Mesendoderm (in vitro differentiated cells): Measurements from ENCODE around the gene IQCM.
"Not testable (repeated sequence)": the region's sequence is repeated elsewhere in the genome, so short reads cannot be mapped to it uniquely, and the experiment has no call there.

Source experiments
- DNase-seq: peaks from one replicate; pipeline ENCODE4 v3.0.0; 2013
- H2AK5ac ChIP-seq: 2 replicates; pipeline ENCODE4 v1.6.1; 2013; ENCODE audit warnings: low read length, inconsistent platforms
- H2BK120ac ChIP-seq: 2 replicates; pipeline ENCODE4 v1.6.1; 2013; ENCODE audit warnings: low read depth, mild to moderate bottlenecking, low read length, moderate library complexity, mixed read lengths
- H2BK15ac ChIP-seq: replicated peaks from 2 replicates; pipeline ENCODE4 v1.6.1; 2013; ENCODE audit warnings: low read depth, mild to moderate bottlenecking, moderate library complexity
- H2BK5ac ChIP-seq: 2 replicates; pipeline ENCODE4 v1.6.1; 2013; ENCODE audit warnings: low read length, inconsistent platforms
- H3K18ac ChIP-seq: 2 replicates; pipeline ENCODE4 v1.6.1; 2013; ENCODE audit warnings: mild to moderate bottlenecking, low read length, mixed read lengths
- H3K23ac ChIP-seq: one replicate; pipeline ENCODE4 v1.6.1; 2013; ENCODE audit warnings: low read length
- H3K27ac ChIP-seq: 2 replicates; pipeline ENCODE4 v1.5.1; 2013; ENCODE audit warnings: low read depth, mild to moderate bottlenecking, inconsistent platforms, low read length, moderate library complexity
- H3K27me3 ChIP-seq: 2 replicates; pipeline ENCODE4 v1.6.1; 2013; ENCODE audit warnings: low read length, control low read depth, mild to moderate bottlenecking, inconsistent platforms; ENCODE audit not compliant: insufficient read depth, poor library complexity
- H3K36me3 ChIP-seq: 2 replicates; pipeline ENCODE4 v1.6.1; 2013; ENCODE audit warnings: low read length, inconsistent platforms; ENCODE audit not compliant: control insufficient read depth, insufficient read depth
- H3K4ac ChIP-seq: one replicate; pipeline ENCODE4 v1.6.1; 2013; ENCODE audit warnings: low read depth, mild to moderate bottlenecking, low read length, moderate library complexity
- H3K4me1 ChIP-seq: 2 replicates; pipeline ENCODE4 v1.6.1; 2013; ENCODE audit warnings: low read depth, low read length, inconsistent platforms; ENCODE audit not compliant: control insufficient read depth
- H3K4me2 ChIP-seq: 2 replicates; pipeline ENCODE4 v1.6.1; 2013; ENCODE audit warnings: low read length
- H3K4me3 ChIP-seq: 2 replicates; pipeline ENCODE4 v1.5.1; 2013; ENCODE audit warnings: mild to moderate bottlenecking, low read length
- H3K56ac ChIP-seq: one replicate; pipeline ENCODE4 v1.6.1; 2013; ENCODE audit warnings: low read length
- H3K79me1 ChIP-seq: 2 replicates; pipeline ENCODE4 v1.6.1; 2013; ENCODE audit warnings: low read length, inconsistent platforms
- H3K79me2 ChIP-seq: 2 replicates; pipeline ENCODE4 v1.6.1; 2013; ENCODE audit warnings: mild to moderate bottlenecking, low read length; ENCODE audit not compliant: control insufficient read depth, insufficient read depth
- H3K9ac ChIP-seq: 2 replicates; pipeline ENCODE4 v1.6.1; 2013; ENCODE audit warnings: low read length, inconsistent platforms
- H4K5ac ChIP-seq: one replicate; pipeline ENCODE4 v1.6.1; 2013; ENCODE audit warnings: low read length
- H4K8ac ChIP-seq: one replicate; pipeline ENCODE4 v1.6.1; 2013; ENCODE audit warnings: low read depth, mild to moderate bottlenecking, control low read depth, low read length, moderate library complexity
- WGBS: extraction: QIAGEN DNeasy Blood & Tissue Kit; methylation state at CpG from one replicate; pipeline ENCODE4 v1.1.7; 2013; ENCODE audit warnings: low lambda C conversion rate, missing lambda C conversion rate; ENCODE audit not compliant: insufficient coverage; ENCODE audit errors: extremely low coverage; 5-methylcytosine and 5-hydroxymethylcytosine counted together

Gene IQCM

GRCh38 chr4:149498246-149498645, 317.4 kb downstream of the IQCM start:
- no peak overlapping the region for H3K18ac ChIP-seq
- no peak overlapping the region for H4K8ac ChIP-seq
- no peak overlapping the region for H2BK15ac ChIP-seq
- no peaks in the 10 kb centered on the region for H3K4me1 ChIP-seq
- DNase-seq = no peak
- no peaks in the 10 kb centered on the region for H3K27me3 ChIP-seq
- no peak overlapping the region for H3K27ac ChIP-seq
- H3K4me3 ChIP-seq = no peak overlapping the region
- no peak overlapping the region for H3K23ac ChIP-seq
- no peak overlapping the region for H2BK120ac ChIP-seq
- H3K4ac ChIP-seq = no peak overlapping the region
- no peak overlapping the region for H3K9ac ChIP-seq
- H2AK5ac ChIP-seq = no peak overlapping the region
- no peaks in the 10 kb centered on the region for H3K79me1 ChIP-seq
- no peak overlapping the region for H2BK5ac ChIP-seq
- H4K5ac ChIP-seq = no peak overlapping the region
- no peaks in the 10 kb centered on the region for H3K36me3 ChIP-seq
- no peaks in the 10 kb centered on the region for H3K79me2 ChIP-seq
- no peak overlapping the region for H3K56ac ChIP-seq
- WGBS = no CpG with 5 or more reads among the region's 3 CpGs
- no peak overlapping the region for H3K4me2 ChIP-seq

GRCh38 chr4:149493492-149493891, 322.2 kb downstream of the IQCM start:
- H4K8ac ChIP-seq = no peak overlapping the region
- H3K4me1 ChIP-seq = no peaks in the 10 kb centered on the region
- H3K23ac ChIP-seq = no peak overlapping the region
- H3K56ac ChIP-seq = no peak overlapping the region
- H2BK15ac ChIP-seq = no peak overlapping the region
- no peak overlapping the region for H3K4me3 ChIP-seq
- H2AK5ac ChIP-seq = no peak overlapping the region
- H2BK5ac ChIP-seq = no peak overlapping the region
- H3K79me2 ChIP-seq = no peaks in the 10 kb centered on the region
- no peak overlapping the region for H4K5ac ChIP-seq
- no peak overlapping the region for H3K9ac ChIP-seq
- no CpG with 5 or more reads among the region's 2 CpGs for WGBS
- no peak overlapping the region for H3K4me2 ChIP-seq
- no peaks in the 10 kb centered on the region for H3K27me3 ChIP-seq
- H3K79me1 ChIP-seq = no peaks in the 10 kb centered on the region
- no peak overlapping the region for H3K27ac ChIP-seq
- no peaks in the 10 kb centered on the region for H3K36me3 ChIP-seq
- DNase-seq = peak; percentile 50
- no peak overlapping the region for H2BK120ac ChIP-seq
- H3K4ac ChIP-seq = no peak overlapping the region
- no peak overlapping the region for H3K18ac ChIP-seq

- Histone ChIP-seq H2BK120ac (no peak overlapping the region), H3K23ac (no peak overlapping the region), H3K27ac (no peak overlapping the region), H3K56ac (no peak overlapping the region), H3K18ac (no peak overlapping the region), H3K79me1 (no peaks in the 10 kb centered on the region), H2AK5ac (no peak overlapping the region), H3K27me3 (no peaks in the 10 kb centered on the region), H4K5ac (no peak overlapping the region), H3K4me2 (no peak overlapping the region), H3K9ac (no peak overlapping the region), H2BK5ac (no peak overlapping the region), H3K4me1 (no peaks in the 10 kb centered on the region), H3K79me2 (no peaks in the 10 kb centered on the region), H3K4ac (no peak overlapping the region), H4K8ac (no peak overlapping the region), H2BK15ac (no peak overlapping the region), H3K36me3 (no peaks in the 10 kb centered on the region), H3K4me3 (no peak overlapping the region)
- no CpG with 5 or more reads among the region's 1 CpG for WGBS
- no peak for DNase-seq
Measured at GRCh38 chr4:149489321-149489720, 326.3 kb downstream of the IQCM start.

GRCh38 chr4:149486861-149487260, 328.8 kb downstream of the IQCM start:
- H3K4me1 ChIP-seq = no peaks in the 10 kb centered on the region
- H3K79me1 ChIP-seq = no peaks in the 10 kb centered on the region
- H3K9ac ChIP-seq = no peak overlapping the region
- no peak overlapping the region for H3K18ac ChIP-seq
- no peaks in the 10 kb centered on the region for H3K27me3 ChIP-seq
- no peak overlapping the region for H3K23ac ChIP-seq
- no peak overlapping the region for H3K4ac ChIP-seq
- no peak overlapping the region for H3K56ac ChIP-seq
- no peaks in the 10 kb centered on the region for H3K36me3 ChIP-seq
- H4K8ac ChIP-seq = no peak overlapping the region
- no peak overlapping the region for H4K5ac ChIP-seq
- H2BK5ac ChIP-seq = no peak overlapping the region
- no peaks in the 10 kb centered on the region for H3K79me2 ChIP-seq
- H3K4me3 ChIP-seq = no peak overlapping the region
- H3K27ac ChIP-seq = no peak overlapping the region
- H2BK15ac ChIP-seq = no peak overlapping the region
- no peak overlapping the region for H2AK5ac ChIP-seq
- no peak for DNase-seq
- H3K4me2 ChIP-seq = no peak overlapping the region
- no peak overlapping the region for H2BK120ac ChIP-seq

GRCh38 chr4:149468669-149469068, 347.0 kb downstream of the IQCM start:
- not testable (repeated sequence) for H3K79me2 ChIP-seq, H2AK5ac ChIP-seq, H2BK5ac ChIP-seq, H3K23ac ChIP-seq, H3K27me3 ChIP-seq, H3K4me3 ChIP-seq, H3K18ac ChIP-seq, H4K8ac ChIP-seq, H4K5ac ChIP-seq, H3K4me1 ChIP-seq, H2BK15ac ChIP-seq, H3K79me1 ChIP-seq, H2BK120ac ChIP-seq, H3K36me3 ChIP-seq, H3K27ac ChIP-seq, H3K4ac ChIP-seq, DNase-seq, H3K9ac ChIP-seq, H3K4me2 ChIP-seq, H3K56ac ChIP-seq
- no CpG with 5 or more reads among the region's 3 CpGs for WGBS

- Histone ChIP-seq H3K4me3 (no peak overlapping the region), H3K27me3 (no peaks in the 10 kb centered on the region), H2BK15ac (no peak overlapping the region), H3K4ac (no peak overlapping the region), H4K8ac (no peak overlapping the region), H2BK5ac (no peak overlapping the region), H4K5ac (no peak overlapping the region), H3K27ac (no peak overlapping the region), H3K36me3 (no peaks in the 10 kb centered on the region), H3K18ac (no peak overlapping the region), H3K56ac (no peak overlapping the region), H3K4me2 (no peak overlapping the region), H3K4me1 (no peaks in the 10 kb centered on the region), H2BK120ac (no peak overlapping the region), H3K9ac (no peak overlapping the region), H3K79me1 (no peaks in the 10 kb centered on the region), H2AK5ac (no peak overlapping the region), H3K23ac (no peak overlapping the region), H3K79me2 (no peaks in the 10 kb centered on the region)
- DNase-seq = no peak
Measured at GRCh38 chr4:149466446-149466845, 349.2 kb downstream of the IQCM start.
